Keratinocyte (primary cell): ENCODE data around the gene PREB.

Experiments
- CTCF ChIP-seq, 3 experiments: IDR thresholded peaks in 1 of 3; conservative IDR thresholded peaks in 1 of 3; optimal IDR thresholded peaks in 1 of 3; 2 replicates in 2 of 3; 3 replicates in 1 of 3; pipeline versions ENCODE3 to v1.5.1; 2011; ENCODE audit warnings: low read length in 3 of 3, mild to moderate bottlenecking in 3 of 3, moderate library complexity in 2 of 3, control low read depth in 1 of 3, inconsistent platforms in 1 of 3; ENCODE audit not compliant: insufficient read depth in 2 of 3; ENCODE audit errors: extremely low read depth in 1 of 3
- EZH2 ChIP-seq: IDR thresholded peaks from one replicate; pipeline ENCODE4 v1.6.1; 2012; ENCODE audit warnings: inconsistent platforms, mild to moderate bottlenecking, low read length, moderate library complexity

GRCh38 chr2:27127883-27128667, 6.4 kb downstream of the PREB start:
- TF ChIP-seq EZH2: no peak
- TF ChIP-seq CTCF (optimal IDR thresholded peaks at IDR 0.05 in 1 of 3, IDR thresholded peaks at IDR 0.05 in 1 of 3, conservative IDR thresholded peaks at IDR 0.05 in 1 of 3; ENCODE audit: extremely low read depth in 1 of 3, insufficient read depth in 2 of 3, low read length in 3 of 3): no peak
